Mammary epithelial cell (primary cell): ENCODE data around the gene TVP23C.
"Not testable (repeated sequence)": the region's sequence is repeated elsewhere in the genome, so short reads cannot be mapped to it uniquely, and the experiment has no call there.

Source experiments
- CTCF ChIP-seq, 2 donors: IDR thresholded peaks in 1 of 2; conservative IDR thresholded peaks in 1 of 2; 2 replicates each; pipeline ENCODE4 v1.5.1; 2011 to 2012; ENCODE audit warnings: inconsistent platforms in 2 of 2, low read length in 2 of 2, mild to moderate bottlenecking in 2 of 2, control low read depth in 1 of 2, low read depth in 1 of 2; ENCODE audit not compliant: insufficient read depth in 1 of 2; ENCODE audit errors: extremely low read depth in 1 of 2
- EZH2 ChIP-seq: IDR thresholded peaks from 2 replicates; pipeline ENCODE4 v1.6.1; 2012; ENCODE audit warnings: low read length, inconsistent platforms, borderline replicate concordance

GRCh38 chr17:15574660-15575059 is 11.4 kb upstream of the TVP23C start:
- TF ChIP-seq CTCF (conservative IDR thresholded peaks at IDR 0.05 in 1 of 2, IDR thresholded peaks at IDR 0.05 in 1 of 2; ENCODE audit: extremely low read depth in 1 of 2, insufficient read depth in 1 of 2, low read depth in 1 of 2, low read length in 2 of 2); EZH2: not testable (repeated sequence)
